Left ventricle myocardium inferior (tissue), 1 donor: Measurements from ENCODE around the gene PET117. TPM values are rescaled to one million over a fixed set of nuclear protein-coding genes. Genes with fewer than 3 reads are reported as not detected.
"Not testable (repeated sequence)": the region's sequence is repeated elsewhere in the genome, so short reads cannot be mapped to it uniquely, and the experiment has no call there.

ENCODE experiments used
- DNase-seq: peaks from one replicate; pipeline ENCODE4 v3.0.0-alpha.2; 2020
- H3K27ac ChIP-seq: fragments of 200-600 bp; replicated peaks from 2 replicates; pipeline ENCODE4 v1.8.0; 2021
- H3K27me3 ChIP-seq: fragments of 200-600 bp; 2 replicates; pipeline ENCODE4 v1.8.0; 2021; ENCODE audit warnings: low read depth
- H3K36me3 ChIP-seq: fragments of 200-600 bp; 2 replicates; pipeline ENCODE4 v1.8.0; 2021
- H3K4me1 ChIP-seq: fragments of 200-600 bp; 2 replicates; pipeline ENCODE4 v1.8.0; 2021
- H3K4me3 ChIP-seq: fragments of 200-600 bp; 2 replicates; pipeline ENCODE4 v1.8.0; 2021; ENCODE audit warnings: mild to moderate bottlenecking, moderate library complexity
- H3K9me3 ChIP-seq: fragments of 200-600 bp; replicated peaks from 2 replicates; pipeline ENCODE4 v1.8.0; 2021
- intact Hi-C: fragments of 100-400 bp; cut with micrococcal nuclease; formaldehyde crosslinking; loops from one replicate; pipeline ENCODE4 v1.11.0; 2022
- total RNA-seq: library from RNA; stranded (reverse); fragmentation: NEBNext Ultra II Directional; extraction: Animal tissue kit (Norgen Biotek cat#: 25700); gene quantifications from one replicate; pipeline ENCODE4 v1.2.1, GENCODE V29; 2021
- TF ChIP-seq, protein P1 (sequence below): fragments of 200-600 bp; IDR thresholded peaks from 2 replicates; pipeline ENCODE4 v1.8.0; 2021; ENCODE audit warnings: antibody characterized with exemption, mild to moderate bottlenecking, borderline replicate concordance
- donor health status: DM: no; HTN: yes; CAD: no; lungs with severe emphysema.

The PET117 gene
- total RNA-seq, 1 donor from 2014 or later: 9.1 TPM

GRCh38 chr20:18176318-18176785, 38.7 kb downstream of the PET117 start:
- no peaks in the 10 kb centered on the region for H3K4me1 ChIP-seq
- no peak overlapping the region for H3K4me3 ChIP-seq
- H3K36me3 ChIP-seq: peaks cover 36% of the 10 kb centered on the region
- peaks cover 19% of the 10 kb centered on the region for H3K9me3 ChIP-seq
- no peak overlapping the region for H3K27ac ChIP-seq
- no peaks in the 10 kb centered on the region for H3K27me3 ChIP-seq
- no peak for DNase-seq
- TF ChIP-seq, protein P1, sequence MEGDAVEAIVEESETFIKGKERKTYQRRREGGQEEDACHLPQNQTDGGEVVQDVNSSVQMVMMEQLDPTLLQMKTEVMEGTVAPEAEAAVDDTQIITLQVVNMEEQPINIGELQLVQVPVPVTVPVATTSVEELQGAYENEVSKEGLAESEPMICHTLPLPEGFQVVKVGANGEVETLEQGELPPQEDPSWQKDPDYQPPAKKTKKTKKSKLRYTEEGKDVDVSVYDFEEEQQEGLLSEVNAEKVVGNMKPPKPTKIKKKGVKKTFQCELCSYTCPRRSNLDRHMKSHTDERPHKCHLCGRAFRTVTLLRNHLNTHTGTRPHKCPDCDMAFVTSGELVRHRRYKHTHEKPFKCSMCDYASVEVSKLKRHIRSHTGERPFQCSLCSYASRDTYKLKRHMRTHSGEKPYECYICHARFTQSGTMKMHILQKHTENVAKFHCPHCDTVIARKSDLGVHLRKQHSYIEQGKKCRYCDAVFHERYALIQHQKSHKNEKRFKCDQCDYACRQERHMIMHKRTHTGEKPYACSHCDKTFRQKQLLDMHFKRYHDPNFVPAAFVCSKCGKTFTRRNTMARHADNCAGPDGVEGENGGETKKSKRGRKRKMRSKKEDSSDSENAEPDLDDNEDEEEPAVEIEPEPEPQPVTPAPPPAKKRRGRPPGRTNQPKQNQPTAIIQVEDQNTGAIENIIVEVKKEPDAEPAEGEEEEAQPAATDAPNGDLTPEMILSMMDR: no peak
- intact Hi-C loops: no loop called here

GRCh38 chr20:18180366-18180765, 42.7 kb downstream of the PET117 start:
- intact Hi-C loops, DNase-seq, H3K4me1 ChIP-seq, H3K27me3 ChIP-seq, H3K27ac ChIP-seq, H3K4me3 ChIP-seq: not testable (repeated sequence)
- H3K9me3 ChIP-seq: peaks cover 19% of the 10 kb centered on the region
- peaks cover 62% of the 10 kb centered on the region for H3K36me3 ChIP-seq

DNA sequence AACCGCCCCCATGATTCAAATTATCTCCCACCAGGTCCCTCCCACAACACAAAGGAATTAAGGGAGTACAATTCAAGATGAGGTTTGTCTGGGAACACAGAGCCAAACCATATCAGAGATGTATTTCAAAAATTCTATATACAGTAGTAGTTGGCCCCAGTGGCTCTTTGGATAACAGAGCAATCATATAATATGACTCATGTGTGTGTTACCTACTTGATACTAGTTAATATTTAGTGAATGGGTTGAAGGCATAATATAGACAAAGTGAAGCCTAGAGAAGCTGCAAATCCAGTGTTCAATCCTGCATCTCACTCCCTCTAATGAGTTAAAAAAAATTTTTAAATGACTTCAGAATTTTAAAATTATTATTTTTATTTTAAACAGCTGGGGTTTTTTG, 43.2 kb downstream of the PET117 start:
- Histone ChIP-seq H3K27me3 (no peaks in the 10 kb centered on the region), H3K27ac (no peak overlapping the region), H3K9me3 (peaks cover 19% of the 10 kb centered on the region), H3K4me1 (no peaks in the 10 kb centered on the region), H3K36me3 (peaks cover 66% of the 10 kb centered on the region), H3K4me3 (no peak overlapping the region)
- intact Hi-C loops: no loop called here
- TF ChIP-seq, protein P1: no peak
- DNase-seq: no peak

- TF ChIP-seq, protein P1: no peak
- H3K4me1 ChIP-seq: no peaks in the 10 kb centered on the region
- no peak overlapping the region for H3K4me3 ChIP-seq
- H3K27me3 ChIP-seq: no peaks in the 10 kb centered on the region
- no peak for DNase-seq
- H3K36me3 ChIP-seq: peaks cover 68% of the 10 kb centered on the region
- no peak overlapping the region for H3K27ac ChIP-seq
- no peaks in the 10 kb centered on the region for H3K9me3 ChIP-seq
- intact Hi-C loops: no loop called here
Measured at GRCh38 chr20:18187020-18187419, 49.4 kb downstream of the PET117 start.

- no peaks in the 10 kb centered on the region for H3K27me3 ChIP-seq
- TF ChIP-seq, protein P1: no peak
- H3K4me3 ChIP-seq: no peak overlapping the region
- no peak overlapping the region for H3K27ac ChIP-seq
- H3K9me3 ChIP-seq: no peaks in the 10 kb centered on the region
- no peaks in the 10 kb centered on the region for H3K4me1 ChIP-seq
- intact Hi-C loops: no loop called here
- H3K36me3 ChIP-seq: peaks cover 54% of the 10 kb centered on the region
- DNase-seq: no peak
Measured at GRCh38 chr20:18188434-18188833, 50.8 kb downstream of the PET117 start.

DNA sequence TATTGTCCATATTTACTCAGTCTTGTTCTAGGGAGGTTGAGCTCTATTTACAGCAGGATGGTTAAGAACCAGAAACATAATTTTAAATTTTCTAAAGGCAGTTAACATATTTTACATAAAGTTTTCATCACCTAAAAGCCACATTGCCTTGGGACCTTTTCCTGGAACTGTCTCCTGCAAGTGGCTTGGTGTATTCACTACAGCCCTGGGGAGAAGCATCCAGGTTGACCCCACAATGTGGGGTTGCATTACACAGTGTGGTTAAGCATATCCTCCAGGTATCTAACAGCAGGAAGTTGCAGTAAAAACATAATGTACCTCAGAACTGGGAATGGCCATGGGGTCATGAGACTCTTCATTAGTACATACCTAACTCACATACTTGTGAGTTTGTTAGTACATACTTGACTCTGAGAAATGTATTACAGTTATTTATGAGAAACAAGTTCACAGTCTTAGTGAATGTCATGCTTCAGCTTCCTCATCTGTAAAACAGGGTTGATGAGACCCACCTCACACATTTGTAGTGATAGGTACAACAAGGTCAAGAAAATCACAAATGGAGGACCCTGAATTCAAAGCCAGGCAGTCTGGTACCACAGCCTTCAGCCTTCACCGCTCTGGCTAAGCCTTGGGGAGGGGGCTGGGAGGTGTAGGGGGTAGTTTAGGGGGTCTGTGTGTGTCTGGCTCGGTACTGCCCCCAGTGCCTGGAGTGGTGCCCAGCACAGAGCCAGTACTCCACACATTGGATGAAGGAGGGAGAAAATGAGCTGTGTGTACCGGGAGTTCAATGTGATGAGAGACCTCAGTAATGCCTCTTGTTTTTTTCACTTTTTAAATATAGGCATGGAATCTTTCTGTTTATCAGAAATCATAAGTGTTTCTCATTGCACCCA, 52.9 kb downstream of the PET117 start:
- Histone ChIP-seq H3K27me3 (no peaks in the 10 kb centered on the region), H3K9me3 (no peaks in the 10 kb centered on the region), H3K4me1 (no peaks in the 10 kb centered on the region), H3K36me3 (peaks cover 33% of the 10 kb centered on the region), H3K27ac (no peak overlapping the region), H3K4me3 (no peak overlapping the region)
- TF ChIP-seq, protein P1: no peak
- no peak for DNase-seq
- intact Hi-C loops: loop anchor here (2.0 kb wide), 1 partner anchor 26 kb away; no protein-coding TSS in a partner anchor
